ENCODE results near the gene FAM163A.

- TF ChIP-seq POLR2AphosphoS5 (IDR thresholded peaks at IDR 0.05; ENCODE audit: borderline replicate concordance, low read depth, low read length): no peak
- no peak for TF ChIP-seq EZH2 (IDR thresholded peaks at IDR 0.05)
- TF ChIP-seq FOXP2 (optimal IDR thresholded peaks at IDR 0.05; ENCODE audit: control extremely low read depth, extremely low read length, insufficient read depth): no peak
Observed at GRCh38 chr1:179753061-179753460, 10.0 kb downstream of the FAM163A start.

Measured in SK-N-MC (cell line).